Fibroblast of skin of abdomen (primary cell): ENCODE measurements around the gene CST9L. TPM values are rescaled to one million over a fixed set of nuclear protein-coding genes. Genes with fewer than 3 reads are reported as not detected.

Experiments
- DNase-seq: peaks from one replicate; pipeline ENCODE4 v3.0.0-alpha.2; 2013
- polyA plus RNA-seq, 2 experiments: library from polyadenylated mRNA; unstranded; fragments of 120-200 nt; gene quantifications; one replicate each; pipeline ENCODE4 v1.2.1, GENCODE V29; 2013; ENCODE audit not compliant: insufficient read length in 2 of 2

CST9L gene
- polyA plus RNA-seq (2013, experiment 1 of 2; ENCODE audit: insufficient read length) = not detected
- polyA plus RNA-seq (2013, experiment 2 of 2; ENCODE audit: insufficient read length) = not detected

DNA sequence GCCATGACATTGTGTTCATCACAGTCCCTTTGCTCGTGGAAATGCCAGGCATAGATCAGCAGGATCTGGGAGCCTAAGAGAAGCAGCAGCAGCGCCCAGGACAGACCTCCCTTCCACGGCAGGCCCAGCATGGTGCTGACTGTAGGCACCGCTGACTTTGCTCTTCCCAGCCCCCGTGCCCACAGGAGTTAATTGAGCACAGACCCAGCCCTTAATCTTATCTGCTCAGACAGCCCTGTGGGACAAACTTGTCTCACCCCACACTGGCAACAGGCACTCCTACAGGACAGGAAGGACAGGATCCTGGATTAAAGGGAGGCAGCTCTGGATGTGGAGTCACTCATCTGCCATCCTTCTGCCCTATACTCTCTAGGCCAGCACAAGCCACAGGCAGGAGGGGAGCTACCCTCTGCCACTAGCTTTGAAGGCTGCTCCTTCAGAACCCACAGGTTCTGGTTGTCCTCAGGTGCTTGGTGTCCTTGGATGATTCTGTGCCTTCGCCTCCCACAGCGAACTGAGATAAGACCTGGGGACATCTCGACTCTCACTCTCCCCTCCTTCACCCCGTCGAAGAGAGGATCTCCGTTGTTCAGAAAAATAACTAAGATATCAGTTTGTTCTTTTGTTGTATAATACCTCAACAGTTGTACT is at the start of gene CST9L:
Gene CST9L, minus strand, starts transcription at position 165 of the 651 bp plus-strand sequence. Its CDS starts 34 bp downstream, at position 131.
- DNase-seq = no peak

DNA sequence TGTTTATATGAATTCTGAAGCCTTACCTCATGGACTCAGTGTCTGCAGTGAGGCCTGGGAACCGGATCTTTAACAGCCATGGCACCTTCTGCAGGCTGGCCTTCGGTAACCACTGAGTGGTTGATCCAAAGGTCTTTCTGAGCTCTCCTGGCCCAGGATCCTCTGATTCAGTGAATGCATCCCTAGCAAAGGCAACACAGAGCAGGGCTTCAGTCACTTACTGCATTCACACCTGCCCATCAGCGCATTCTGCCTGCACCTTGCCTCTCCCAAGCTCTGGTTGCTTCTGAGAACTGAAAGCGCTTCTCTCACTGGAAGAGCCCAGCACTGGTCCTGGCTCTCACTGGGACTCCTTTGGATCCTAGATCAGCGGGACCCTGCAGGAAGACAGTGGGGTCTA is 45.9 kb upstream of the CST9L start:
- no peak for DNase-seq

- no peak for DNase-seq
Observed at GRCh38 chr20:23613676-23614075, 45.4 kb upstream of the CST9L start.

DNA sequence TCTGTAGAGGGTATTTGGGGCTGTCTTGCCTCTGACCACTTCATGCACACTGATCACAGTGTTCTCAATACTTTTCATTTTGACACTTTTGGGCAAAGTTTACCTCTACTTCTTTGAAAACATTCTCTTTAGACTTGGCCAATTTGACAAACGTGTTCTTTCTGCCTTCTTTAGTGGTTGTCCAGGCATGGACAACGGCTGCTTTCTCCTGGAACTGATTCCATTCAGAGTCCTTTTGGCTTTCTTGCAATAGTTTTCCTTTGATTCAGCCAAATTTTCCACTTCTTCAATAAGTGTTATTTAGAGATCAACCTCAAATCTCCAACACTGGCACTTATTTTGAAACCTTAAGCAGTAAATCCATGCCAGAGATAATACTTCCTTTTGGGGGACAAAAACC is 44.1 kb upstream of the CST9L start:
- no peak for DNase-seq

DNA sequence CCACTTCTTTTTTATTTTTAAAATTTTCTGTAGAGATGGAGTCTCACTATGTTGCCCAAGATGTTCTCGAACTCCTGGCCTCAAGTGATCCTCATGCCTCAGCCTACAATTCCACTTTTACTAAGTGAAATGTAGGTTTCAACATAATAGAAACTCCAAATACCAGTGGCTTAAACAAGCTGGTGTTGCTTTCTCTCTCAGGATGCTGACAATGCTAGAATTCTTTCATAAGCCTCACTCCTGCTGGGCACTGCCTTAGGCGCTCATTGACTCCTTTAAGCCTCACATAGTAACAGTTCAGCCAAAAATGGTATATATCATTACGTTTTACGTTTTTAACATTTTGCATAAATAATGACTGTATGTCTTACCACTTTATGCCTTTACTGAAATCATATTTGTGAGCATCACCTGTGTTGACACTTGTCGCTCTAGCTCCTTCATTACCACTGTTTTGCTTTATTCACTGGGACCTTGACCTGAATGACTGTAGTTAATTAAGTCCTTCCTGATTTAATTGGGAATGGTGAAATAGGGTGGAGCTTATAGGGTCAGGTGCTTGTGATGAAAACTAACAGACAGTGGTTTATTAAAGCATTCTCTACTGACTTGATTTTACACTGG is 41.3 kb upstream of the CST9L start:
- DNase-seq = no peak

DNA sequence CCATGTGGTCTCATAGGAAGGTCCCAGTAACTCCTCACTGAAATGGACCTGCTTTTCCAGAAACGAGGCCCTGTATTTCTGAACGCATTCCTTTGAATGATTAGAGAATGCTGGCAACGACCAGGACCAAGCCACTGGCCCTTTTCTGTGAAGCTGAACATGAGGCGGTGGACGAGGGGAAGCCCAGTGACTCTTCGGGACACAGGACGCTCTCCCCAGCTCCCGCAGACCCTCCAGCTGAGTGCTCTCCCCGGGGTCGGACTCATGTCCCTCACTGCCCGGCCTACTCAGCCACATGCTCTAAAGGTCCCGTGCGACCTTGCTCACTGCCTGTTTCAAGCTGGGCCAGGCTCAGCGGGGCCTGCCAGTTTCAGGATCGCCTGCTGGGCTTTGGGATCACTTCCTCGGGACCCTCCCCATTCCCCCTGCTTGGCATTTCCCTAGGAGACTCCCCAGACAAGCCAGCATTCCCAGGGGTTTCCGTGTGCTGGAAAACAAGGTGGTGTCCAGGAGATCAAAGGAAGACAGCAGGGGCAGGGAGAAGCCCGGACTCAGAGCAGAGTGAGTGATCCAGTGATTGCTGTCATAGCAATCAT is 40.1 kb upstream of the CST9L start:
- DNase-seq = no peak

- DNase-seq = no peak
Observed at GRCh38 chr20:23607497-23608245, 39.4 kb upstream of the CST9L start.

- peak; percentile 59 for DNase-seq
Observed at GRCh38 chr20:23606652-23607049, 38.4 kb upstream of the CST9L start.

GRCh38 chr20:23605867-23606651 is 37.8 kb upstream of the CST9L start, which contains the start of gene CST9:
TSS of gene CST9 (minus strand) at chr20:23605917. CDS start at chr20:23605864, 53 bp downstream.
- no peak for DNase-seq

DNA sequence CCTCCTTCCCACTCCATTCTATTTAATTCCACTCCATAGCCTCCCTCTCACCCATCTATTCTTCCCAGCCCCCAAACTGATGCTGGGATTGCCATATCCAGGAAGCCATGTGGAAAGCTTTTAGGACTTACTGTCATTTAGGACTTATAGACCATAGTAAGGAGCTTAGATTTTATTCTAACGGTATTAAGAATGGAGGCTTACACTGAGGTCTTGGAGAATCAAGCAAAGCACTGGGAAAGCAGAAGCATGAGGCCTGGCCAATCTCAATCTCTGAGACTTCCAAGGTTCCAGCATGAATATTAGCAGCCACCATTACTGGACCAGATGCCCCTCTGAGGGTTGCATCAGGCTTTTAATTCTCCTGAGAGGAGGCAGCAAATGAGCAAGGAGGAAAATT is 36.0 kb upstream of the CST9L start:
- no peak for DNase-seq

DNA sequence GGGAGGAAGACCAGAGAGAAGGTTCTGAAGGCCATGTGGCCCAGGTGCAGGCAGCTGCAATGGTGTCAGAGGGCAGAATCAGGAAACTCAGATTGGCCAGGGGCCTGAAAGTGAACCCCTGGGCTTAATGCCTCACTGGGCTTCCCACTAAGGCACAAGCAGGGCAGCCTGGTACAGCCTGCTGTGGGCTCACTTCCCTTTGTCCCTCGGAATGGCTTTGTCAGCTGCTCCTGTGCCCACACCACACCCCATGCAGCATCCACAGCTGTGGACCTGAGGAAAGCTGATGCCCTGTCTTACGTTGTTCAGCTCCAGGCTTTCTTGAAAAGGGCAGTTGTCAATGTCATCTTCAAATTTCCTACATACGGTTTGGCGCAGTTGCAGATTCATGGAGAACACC is 35.0 kb upstream of the CST9L start:
- no peak for DNase-seq

GRCh38 chr20:23602699-23603098 is 34.4 kb upstream of the CST9L start:
- no peak for DNase-seq

DNA sequence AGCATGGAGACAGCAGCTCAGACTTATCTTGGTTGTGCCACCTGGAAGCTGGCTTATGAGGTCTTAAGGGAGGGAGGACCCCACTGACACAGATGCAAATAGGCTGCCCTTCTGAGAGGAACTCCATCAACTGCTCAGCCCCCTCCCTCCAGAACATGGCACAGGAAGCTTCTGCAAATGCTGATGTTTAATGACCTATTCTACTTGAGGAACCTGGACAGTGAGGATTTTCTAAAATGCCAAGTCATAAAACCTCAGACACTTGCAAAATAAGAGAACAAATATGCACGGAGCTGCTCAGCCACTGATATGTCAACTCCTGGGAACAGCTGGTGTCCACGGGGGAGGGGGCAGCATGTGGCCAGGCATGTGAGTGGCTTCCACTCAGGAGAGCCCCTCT is 34.0 kb upstream of the CST9L start:
- DNase-seq = no peak

DNA sequence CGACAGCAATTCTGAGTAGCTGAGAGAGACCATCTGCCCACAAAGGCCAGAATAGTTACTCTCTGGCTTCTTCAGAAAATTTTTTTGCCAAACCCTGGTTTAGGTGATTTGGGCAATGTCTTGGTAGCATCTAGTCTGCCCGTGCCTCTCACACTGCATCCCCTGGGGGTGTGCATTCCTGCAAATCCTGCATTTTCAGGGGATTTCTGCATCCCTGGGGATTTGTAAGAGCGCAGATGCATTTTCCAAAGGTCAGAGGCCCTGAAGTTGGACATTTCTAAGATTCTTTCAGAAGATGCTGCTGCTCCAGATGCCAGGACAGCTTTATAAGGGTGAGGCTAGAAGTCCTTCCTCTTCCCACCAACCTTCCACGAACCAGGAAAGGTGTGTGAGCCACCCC is 33.4 kb upstream of the CST9L start:
- DNase-seq = no peak

DNA sequence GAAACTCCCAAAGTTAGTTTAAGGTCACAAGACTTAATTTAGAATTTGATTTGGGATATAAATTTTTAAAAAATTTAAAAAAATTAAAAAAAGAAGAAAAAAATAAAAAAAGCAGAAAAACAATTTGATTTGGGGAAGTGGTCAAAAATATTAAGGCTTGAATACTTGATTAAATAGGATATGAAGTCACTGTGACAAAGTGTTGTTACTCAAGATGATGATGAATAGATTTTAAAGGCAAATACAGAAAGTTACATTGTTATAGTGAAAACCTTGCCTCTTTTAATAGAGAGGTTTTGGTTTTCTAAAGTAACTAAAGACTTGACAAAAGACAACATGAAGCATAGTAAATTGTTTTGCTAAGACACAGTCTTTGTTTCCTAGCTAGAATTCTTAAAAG is 30.2 kb upstream of the CST9L start:
- DNase-seq = no peak

GRCh38 chr20:23596579-23597250 is 28.4 kb upstream of the CST9L start:
- no peak for DNase-seq

- DNase-seq = no peak
Observed at GRCh38 chr20:23595941-23596340, 27.7 kb upstream of the CST9L start.

- no peak for DNase-seq
Observed at GRCh38 chr20:23588434-23589403, 20.4 kb upstream of the CST9L start.

DNA sequence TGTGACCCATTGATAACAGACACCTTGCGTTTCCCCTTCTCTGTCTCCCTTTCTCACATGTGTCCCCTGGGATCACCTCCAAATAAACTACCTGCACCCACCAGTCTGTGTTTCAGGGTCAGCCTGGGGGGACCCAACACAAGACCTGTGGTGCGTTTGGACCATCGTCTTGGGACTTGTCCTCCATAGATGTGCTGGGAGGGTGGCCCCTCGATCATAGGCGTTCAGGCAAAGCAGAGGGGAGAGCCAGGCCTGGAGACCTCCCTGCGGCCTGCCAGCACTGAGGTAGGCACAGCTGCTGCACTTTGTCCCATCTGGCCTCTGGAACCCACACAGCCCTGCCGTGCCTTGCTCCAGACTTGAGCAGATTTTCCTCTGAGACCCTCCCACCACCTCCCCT is 19.3 kb upstream of the CST9L start:
- no peak for DNase-seq

GRCh38 chr20:23586735-23587525 is 18.6 kb upstream of the CST9L start:
- DNase-seq = no peak
